GM11168 (cell line): ENCODE results near the gene EHMT2.
"Not testable (repeated sequence)": the region's sequence is repeated elsewhere in the genome, so short reads cannot be mapped to it uniquely, and the experiment has no call there.

Experiments used
- in situ Hi-C: fragments of 300-500 bp; cut with MboI; formaldehyde crosslinking; loops from one replicate; pipeline ENCODE4 v1.12.0; 2022; ENCODE audit warnings: low sequenced_read_pairs; ENCODE audit not compliant: unreplicated experiment

EHMT2 gene

DNA sequence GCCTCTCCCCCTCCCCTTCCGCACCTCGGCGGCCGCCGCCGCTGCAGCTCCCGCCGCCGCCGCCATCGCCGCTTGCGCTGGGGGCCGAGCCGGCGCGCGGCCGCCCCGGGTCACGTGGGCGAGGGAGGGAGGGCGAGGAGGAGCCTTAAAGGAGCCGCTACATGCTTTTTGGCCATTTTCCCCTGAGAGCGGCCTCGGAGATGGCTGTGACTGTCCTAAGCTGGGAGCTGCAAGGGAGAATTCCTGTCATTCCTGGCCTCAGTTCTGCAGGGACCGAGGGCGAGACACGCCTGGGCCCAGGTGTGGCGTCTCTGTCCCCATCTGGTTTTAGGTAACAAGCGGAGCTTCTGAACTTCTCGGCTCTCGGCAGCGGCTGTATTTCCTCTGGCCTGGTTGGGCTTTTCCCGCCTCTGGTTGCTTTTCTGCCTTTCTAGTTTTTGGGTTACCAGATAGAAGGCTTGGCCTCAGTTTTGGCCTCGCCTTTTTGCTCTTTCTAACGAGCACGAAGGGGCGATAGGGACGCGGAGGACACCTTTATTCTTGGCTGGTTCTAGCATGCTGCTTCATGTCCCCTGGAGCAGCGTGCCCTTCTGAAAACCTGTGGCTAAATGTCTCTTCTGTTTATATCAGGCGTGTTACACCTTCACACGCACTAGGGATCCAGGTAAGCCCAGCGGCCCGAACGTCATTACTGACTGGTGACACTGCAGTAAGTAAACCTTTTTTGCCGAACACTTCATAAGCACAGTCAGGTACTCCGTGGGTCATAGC is at the start of gene EHMT2:
Gene EHMT2, minus strand, starts transcription at position 87 of the 771 bp plus-strand sequence. Its CDS starts 21 bp downstream, at position 66.
- in situ Hi-C loops: no loop called here

DNA sequence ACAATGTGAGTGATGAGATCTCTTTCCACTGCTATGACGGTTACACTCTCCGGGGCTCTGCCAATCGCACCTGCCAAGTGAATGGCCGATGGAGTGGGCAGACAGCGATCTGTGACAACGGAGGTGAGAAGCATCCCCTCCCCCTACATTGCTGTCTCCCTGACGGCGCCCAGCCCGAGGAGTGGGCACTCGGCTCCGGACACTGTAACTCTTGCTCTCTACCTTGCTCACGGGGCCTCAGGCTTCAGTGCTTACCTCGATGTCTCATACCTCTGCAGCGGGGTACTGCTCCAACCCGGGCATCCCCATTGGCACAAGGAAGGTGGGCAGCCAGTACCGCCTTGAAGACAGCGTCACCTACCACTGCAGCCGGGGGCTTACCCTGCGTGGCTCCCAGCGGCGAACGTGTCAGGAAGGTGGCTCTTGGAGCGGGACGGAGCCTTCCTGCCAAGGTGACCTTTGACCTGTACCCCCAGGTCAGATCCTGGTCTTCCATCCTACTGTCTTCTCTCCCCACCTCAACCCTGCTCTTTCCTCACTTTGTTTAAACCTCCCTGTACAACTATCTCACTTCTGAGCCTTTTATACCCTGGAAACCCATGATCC is 49.7 kb upstream of the EHMT2 start:
- in situ Hi-C loops: no loop called here

DNA sequence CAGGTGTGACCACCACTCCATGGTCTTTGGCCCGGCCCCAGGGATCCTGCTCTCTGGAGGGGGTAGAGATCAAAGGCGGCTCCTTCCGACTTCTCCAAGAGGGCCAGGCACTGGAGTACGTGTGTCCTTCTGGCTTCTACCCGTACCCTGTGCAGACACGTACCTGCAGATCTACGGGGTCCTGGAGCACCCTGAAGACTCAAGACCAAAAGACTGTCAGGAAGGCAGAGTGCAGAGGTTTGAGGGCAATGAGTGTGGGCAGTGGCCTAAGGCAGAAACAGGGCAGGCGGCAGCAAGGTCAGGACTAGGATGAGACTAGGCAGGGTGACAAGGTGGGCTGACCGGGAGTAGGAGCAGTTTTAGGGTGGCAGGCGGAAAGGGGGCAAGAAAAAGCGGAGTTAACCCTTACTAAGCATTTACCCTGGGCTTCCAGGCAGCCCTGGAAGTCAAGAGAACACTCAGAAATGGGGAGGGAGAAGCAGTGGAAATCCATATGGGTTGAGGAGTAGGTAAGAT is 48.9 kb upstream of the EHMT2 start:
- in situ Hi-C loops: no loop called here

DNA sequence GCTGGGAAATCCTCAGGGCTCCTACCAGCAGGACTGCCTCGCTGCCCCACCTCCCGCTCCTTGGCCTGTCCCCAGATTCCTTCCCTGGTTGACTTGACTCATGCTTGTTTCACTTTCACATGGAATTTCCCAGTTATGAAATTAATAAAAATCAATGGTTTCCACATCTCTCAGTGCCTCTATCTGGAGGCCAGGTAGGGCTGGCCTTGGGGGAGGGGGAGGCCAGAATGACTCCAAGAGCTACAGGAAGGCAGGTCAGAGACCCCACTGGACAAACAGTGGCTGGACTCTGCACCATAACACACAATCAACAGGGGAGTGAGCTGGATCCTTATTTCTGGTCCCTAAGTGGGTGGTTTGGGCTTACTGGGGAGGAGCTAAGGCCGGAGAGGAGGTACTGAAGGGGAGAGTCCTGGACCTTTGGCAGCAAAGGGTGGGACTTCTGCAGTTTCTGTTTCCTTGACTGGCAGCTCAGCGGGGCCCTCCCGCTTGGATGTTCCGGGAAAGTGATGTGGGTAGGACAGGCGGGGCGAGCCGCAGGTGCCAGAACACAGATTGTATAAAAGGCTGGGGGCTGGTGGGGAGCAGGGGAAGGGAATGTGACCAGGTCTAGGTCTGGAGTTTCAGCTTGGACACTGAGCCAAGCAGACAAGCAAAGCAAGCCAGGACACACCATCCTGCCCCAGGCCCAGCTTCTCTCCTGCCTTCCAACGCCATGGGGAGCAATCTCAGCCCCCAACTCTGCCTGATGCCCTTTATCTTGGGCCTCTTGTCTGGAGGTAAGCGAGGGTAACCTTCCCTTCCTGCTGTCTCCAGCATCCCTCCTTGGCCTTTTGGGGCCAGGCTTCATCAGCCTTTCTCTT is 48.2 kb upstream of the EHMT2 start, which contains the start of gene CFB:
Gene CFB, plus strand, starts transcription at position 589 of the 863 bp plus-strand sequence. Its CDS starts 127 bp downstream, at position 716.
- in situ Hi-C loops: no loop called here

DNA sequence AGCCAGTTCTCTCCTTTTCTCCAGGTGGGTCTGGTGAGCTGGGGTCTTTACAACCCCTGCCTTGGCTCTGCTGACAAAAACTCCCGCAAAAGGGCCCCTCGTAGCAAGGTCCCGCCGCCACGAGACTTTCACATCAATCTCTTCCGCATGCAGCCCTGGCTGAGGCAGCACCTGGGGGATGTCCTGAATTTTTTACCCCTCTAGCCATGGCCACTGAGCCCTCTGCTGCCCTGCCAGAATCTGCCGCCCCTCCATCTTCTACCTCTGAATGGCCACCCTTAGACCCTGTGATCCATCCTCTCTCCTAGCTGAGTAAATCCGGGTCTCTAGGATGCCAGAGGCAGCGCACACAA is 47.6 kb upstream of the EHMT2 start:
- in situ Hi-C loops: no loop called here

DNA sequence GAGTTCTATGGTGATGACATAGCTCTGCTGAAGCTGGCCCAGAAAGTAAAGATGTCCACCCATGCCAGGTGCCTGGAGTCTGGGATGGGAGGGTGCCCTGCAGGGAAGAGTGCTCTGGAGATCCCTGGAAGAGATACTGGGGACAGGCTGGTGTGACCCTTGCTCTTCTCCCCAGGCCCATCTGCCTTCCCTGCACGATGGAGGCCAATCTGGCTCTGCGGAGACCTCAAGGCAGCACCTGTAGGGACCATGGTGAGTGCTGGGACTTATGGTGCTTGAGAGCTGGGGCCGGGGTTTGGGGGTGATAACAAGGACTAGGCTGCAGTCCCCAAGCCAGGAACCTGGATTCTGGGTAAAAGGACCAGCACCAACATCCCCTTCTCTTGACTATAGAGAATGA is 46.2 kb upstream of the EHMT2 start:
- in situ Hi-C loops: no loop called here

DNA sequence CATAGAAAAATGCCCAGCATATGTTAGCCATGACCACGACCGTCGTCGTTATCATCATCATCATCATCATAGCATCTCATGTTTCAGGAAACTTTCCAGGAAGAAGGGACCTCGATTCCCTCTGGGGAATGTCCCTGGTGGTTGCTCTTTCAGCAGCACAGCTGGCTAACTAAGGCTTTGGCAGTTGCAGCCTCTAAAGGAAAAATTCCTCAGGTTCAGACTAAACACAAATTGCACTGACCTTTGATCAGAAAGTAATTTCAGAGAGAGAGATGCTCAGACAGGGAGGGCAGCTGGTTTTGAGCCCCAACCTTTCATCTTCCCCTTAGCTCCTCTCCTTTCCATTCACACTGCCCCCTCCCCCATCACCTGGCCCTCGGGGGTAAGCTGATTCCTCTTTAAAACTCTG is 42.8 kb upstream of the EHMT2 start:
- in situ Hi-C loops: no loop called here

DNA sequence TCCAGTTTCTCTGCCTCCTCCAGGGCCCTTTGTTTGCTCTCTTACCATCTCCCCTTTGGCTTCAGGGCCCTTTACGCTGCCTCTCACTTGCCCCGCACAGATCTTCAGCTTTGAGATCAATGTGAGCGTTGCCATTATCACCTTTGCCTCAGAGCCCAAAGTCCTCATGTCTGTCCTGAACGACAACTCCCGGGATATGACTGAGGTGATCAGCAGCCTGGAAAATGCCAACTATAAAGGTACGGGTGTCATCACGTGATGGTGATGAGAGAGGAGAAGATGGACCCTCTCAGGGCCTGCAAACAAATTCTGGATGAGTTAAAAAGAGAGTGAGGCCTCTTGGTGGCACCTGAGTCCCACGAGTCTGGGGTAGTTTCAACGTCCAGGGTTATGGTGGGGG is 38.3 kb upstream of the EHMT2 start:
- in situ Hi-C loops: no loop called here

DNA sequence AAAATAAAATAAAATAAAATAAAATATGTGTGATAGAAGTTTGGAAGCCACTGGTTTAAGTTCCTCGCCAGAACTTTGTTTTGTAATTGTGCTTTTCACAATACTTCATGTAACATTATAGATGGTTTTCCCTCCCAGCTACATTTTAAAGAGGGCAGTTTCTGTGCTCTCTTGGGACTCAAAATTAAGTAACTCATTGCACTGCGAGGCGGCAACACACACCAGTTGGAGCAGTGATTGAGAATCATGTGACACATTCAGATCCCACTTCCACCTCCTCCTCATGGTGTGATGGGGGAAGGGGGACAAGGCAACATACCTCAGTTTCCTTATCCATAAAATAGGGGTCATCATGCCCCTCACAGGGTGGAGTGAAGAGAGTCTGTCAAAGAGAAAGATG is 37.5 kb upstream of the EHMT2 start:
- in situ Hi-C loops: no loop called here

DNA sequence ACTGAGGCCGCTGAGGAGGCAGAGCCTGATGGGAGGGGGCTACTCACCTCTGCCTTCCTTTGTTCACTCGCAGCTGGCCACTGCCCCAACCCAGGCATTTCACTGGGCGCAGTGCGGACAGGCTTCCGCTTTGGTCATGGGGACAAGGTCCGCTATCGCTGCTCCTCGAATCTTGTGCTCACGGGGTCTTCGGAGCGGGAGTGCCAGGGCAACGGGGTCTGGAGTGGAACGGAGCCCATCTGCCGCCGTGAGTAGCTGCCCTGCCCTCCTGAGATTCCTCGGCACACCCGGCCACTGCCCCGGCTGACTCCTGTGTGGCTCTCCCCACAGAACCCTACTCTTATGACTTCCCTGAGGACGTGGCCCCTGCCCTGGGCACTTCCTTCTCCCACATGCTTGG is 36.0 kb upstream of the EHMT2 start:
- in situ Hi-C loops: no loop called here

DNA sequence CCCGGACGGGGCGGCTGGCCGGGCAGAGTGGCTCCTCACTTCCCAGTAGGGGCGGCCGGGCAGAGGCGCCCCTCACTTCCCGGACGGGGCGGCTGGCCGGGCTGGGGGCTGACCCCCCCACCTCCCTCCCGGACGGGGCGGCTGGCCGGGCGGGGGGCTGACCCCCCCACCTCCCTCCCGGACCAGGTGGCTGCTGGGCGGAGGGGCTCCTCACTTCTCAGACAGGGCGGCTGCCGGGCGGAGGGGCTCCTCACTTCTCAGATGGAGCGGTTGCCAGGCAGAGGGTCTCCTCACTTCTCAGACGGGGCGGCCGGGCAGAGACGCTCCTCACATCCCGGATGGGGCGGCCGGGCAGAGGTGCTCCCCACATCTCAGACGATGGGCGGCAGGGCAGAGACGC is 34.6 kb upstream of the EHMT2 start:
- in situ Hi-C loops: not testable (repeated sequence)

DNA sequence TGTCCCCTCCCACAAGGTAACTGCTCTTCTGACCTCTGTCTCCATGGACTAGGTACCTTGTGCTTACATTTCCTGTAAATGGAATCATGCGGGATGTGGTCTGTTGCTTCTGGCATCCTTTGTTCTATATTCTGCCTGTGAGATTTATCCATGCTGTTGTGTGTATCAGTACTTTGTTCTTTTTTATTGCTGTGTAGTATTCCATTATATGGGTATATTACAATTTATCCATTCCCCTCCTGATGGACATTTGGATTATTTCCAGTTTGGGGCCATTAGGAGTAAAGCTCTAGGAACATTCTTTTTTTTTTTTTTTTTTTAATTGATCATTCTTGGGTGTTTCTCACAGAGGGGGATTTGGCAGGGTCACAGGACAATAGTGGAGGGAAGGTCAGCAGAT is 33.5 kb upstream of the EHMT2 start:
- in situ Hi-C loops: no loop called here

DNA sequence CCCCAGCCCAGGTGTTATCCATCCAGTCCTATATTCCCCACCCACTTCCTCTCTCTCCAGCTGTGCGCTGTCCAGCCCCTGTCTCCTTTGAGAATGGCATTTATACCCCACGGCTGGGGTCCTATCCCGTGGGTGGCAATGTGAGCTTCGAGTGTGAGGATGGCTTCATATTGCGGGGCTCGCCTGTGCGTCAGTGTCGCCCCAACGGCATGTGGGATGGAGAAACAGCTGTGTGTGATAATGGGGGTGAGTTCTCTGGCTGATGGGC is 31.1 kb upstream of the EHMT2 start:
- in situ Hi-C loops: no loop called here

DNA sequence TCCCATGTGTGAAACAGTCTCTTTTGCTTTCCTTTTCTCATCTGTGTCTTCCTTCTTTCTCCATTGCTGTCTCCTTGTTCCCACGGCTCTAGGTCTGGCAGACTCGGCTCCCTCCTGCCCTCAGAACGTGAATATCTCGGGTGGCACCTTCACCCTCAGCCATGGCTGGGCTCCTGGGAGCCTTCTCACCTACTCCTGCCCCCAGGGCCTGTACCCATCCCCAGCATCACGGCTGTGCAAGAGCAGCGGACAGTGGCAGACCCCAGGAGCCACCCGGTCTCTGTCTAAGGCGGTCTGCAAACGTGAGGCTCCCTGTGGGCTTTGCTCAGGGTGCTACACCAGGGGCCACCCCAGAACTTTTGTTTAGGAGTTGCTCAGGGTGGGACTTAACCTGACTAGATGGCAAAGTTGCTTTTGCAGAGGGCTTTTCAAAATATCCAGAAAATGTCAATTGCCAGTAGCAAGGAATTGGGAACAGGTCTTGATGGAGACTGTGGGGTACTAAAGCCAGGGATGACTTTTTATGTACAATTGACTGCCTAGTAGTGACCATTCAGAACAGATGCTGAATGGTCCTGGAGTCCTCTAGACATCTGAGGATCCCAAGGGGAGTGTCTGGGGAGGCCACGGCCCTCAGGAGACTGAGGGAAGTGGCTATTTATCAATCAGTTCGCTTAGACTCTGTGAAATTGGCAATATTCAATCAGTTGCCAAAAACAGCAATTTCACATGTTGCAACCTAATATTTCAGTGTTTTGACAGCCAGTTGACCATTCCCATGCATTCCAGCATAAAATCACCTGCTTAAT is 30.6 kb upstream of the EHMT2 start:
- in situ Hi-C loops: no loop called here

DNA sequence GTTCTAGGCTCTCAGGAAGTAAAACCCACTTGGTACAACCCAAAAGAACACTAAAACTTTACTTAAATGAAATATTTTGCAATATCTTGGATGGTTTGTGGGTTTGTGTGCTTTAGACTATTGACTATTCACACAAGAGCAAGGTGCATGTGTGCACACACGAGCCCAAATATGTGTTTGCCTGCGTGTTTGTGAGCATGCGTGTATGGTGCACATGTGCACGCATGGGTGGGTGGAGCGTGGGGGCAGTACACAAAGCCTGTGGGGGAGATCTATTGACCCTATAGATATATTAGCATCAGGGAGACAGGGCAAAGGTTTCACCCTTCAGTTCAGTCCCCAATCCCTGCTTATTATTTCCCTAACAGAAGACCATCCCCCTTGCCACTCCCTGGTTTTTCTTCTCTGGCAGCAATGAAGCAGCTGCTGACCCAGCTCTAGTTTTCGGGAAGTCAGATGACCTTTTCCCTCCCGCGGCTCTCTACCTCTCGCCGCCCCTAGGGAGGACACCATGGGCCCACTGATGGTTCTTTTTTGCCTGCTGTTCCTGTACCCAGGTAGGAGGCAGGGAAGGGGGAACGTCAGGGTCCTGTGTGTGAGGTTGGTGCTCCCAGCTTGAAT is 29.9 kb upstream of the EHMT2 start, which contains the start of gene C2:
Gene C2, plus strand, starts transcription at position 476 of the 621 bp plus-strand sequence. Its CDS starts 36 bp downstream, at position 512.
- in situ Hi-C loops: no loop called here

DNA sequence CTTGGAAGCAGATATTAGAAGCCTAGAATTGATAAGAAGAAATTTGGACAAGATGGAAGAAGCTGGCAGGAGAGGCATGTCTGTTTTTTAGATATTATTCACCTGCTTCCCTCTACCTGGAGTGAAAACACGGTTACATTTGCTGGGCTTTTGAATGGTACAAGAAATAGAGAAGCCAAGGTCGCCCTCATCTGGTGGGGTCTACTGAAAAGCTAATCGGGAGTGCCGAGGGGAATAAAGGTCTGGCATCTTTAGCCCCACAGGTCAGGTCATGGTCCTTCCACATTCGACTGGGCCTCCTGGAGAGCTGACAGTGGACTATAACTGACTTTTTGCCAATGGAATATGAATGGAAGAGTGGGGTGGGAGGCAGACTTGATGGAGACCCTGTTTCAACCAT is 25.4 kb upstream of the EHMT2 start:
- in situ Hi-C loops: no loop called here

DNA sequence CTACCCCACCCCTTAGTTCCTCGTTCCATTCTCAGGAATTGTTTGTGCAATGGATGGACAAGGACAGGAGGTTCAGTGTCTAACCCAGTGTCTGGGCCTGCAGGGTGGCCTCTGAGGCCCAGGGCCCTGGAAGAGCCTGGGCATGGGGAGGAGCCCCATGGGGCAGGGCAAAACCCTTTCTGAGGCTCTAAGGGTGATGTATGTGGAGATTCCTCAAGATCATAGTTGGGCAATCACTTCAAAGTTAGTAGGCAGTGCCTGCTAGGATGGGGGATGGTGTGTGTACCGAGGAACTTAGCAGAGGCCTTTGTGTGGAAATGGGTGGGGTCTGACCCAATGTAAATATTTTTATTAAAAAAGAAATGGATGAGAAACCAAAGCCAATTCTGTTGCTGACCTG is 23.3 kb upstream of the EHMT2 start:
- in situ Hi-C loops: no loop called here

DNA sequence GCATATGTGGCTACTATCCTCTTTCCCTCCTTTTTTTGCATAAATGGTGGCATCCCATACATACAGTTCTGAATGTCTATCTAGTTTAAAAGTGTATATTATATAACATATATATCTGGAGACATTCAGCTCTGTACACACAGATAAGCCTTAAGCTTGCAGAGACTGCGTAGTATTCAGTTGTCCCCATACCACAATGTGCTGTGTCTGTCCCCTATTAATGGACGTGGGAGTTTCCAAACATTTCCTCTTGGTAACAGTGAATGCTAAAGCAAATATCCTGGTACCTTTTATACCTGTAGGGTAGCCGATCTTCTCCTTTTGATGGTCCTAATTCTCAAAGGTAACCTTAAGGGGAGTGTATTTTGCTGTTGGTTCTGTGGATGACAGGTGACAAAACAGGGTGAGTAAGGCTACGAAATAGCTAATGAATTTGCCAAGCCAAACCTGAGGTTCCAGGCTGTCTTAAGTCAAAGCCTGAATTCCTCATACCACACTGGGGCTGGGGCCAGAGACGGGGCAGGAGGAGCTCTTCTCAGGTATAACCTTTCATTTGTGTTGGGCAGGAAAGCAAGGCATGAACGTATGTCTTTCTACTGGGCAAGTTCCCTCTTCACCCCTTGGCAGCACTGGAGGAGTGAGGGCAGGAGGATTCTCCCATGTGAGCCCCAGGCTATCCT is 22.3 kb upstream of the EHMT2 start:
- in situ Hi-C loops: no loop called here

DNA sequence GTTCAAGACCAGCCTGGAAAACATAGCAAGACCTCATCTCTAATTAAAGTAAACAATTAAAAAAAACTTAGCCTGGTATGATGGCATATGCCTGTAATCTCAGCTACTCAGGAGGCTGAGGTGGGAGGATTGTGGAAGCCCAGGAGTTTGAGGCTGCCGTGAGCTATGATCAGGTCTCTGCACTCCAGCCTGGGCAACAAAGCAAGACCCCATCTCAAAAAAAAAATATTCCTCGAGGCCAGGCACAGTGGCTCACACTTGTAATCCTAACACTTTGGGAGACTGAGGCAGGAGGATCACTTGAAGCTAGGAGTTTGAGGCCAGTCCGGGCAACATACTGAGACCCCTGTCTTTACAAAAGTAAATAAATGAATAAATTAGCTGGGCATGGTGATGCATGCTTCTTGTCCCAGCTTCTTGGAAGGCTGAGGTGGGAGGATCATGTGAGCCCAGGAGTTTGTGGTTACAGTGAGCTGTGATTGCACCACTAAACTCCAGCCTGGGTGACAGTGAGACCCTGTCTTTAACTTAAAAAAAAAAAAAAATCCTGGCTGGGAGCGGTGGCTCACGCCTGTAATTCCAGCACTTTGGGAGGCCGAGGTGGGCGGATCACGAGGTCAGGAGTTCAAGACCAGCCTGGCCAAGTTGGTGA is 20.7 kb upstream of the EHMT2 start:
- in situ Hi-C loops: no loop called here
